HEK293T (cell line): ENCODE data around the gene ZC3H15.

Experiments
- CTCF ChIA-PET: fragments of 350-600 bp; formaldehyde crosslinking; extraction: SDS; loops from one replicate; lab custom pipeline; 2021; ENCODE audit warnings: antibody characterized with exemption, inconsistent platforms; lab: Yijun Ruan, JAX
- POLR2A ChIA-PET: fragments of 350-600 bp; formaldehyde crosslinking; extraction: SDS; loops from one replicate; lab custom pipeline; 2020; ENCODE audit warnings: antibody characterized with exemption, inconsistent platforms; lab: Yijun Ruan, JAX
- DNase-seq: peaks from one replicate; pipeline ENCODE4 v3.0.0; 2012; ENCODE audit warnings: mixed read lengths; ENCODE audit errors: extremely low spot score
- ARNT ChIP-seq: fragments of 450-650 bp; IDR thresholded peaks from 2 replicates; pipeline ENCODE4 v1.6.1; 2017; ENCODE audit warnings: mild to moderate bottlenecking
- BHLHE40 ChIP-seq: fragments of 450-650 bp; IDR thresholded peaks from 2 replicates; pipeline ENCODE4 v1.6.1; 2016; ENCODE audit warnings: mild to moderate bottlenecking, moderate library complexity, borderline replicate concordance
- CTBP1 ChIP-seq: fragments of 450-650 bp; IDR thresholded peaks from 2 replicates; pipeline ENCODE4 v1.6.1; 2016; ENCODE audit warnings: borderline replicate concordance
- ELF4 ChIP-seq: fragments of 450-650 bp; IDR thresholded peaks from 2 replicates; pipeline ENCODE4 v1.6.1; 2017; ENCODE audit warnings: antibody characterized with exemption
- FOXA1 ChIP-seq: fragments of 450-650 bp; IDR thresholded peaks from 2 replicates; pipeline ENCODE4 v1.6.1; 2016; ENCODE audit warnings: mild to moderate bottlenecking
- FOXK2 ChIP-seq: fragments of 450-650 bp; IDR thresholded peaks from 2 replicates; pipeline ENCODE4 v1.6.1; 2016; ENCODE audit warnings: mild to moderate bottlenecking
- FOXM1 ChIP-seq: fragments of 450-650 bp; IDR thresholded peaks from 2 replicates; pipeline ENCODE4 v1.6.1; 2017; ENCODE audit warnings: mild to moderate bottlenecking, borderline replicate concordance
- HDGF ChIP-seq: fragments of 450-650 bp; IDR thresholded peaks from 2 replicates; pipeline ENCODE4 v1.6.1; 2017; ENCODE audit warnings: antibody characterized with exemption, borderline replicate concordance
- L3MBTL2 ChIP-seq: fragments of 450-650 bp; conservative IDR thresholded peaks from 2 replicates; pipeline ENCODE4 v1.6.1; 2016; ENCODE audit warnings: mild to moderate bottlenecking
- LEF1 ChIP-seq: fragments of 450-650 bp; IDR thresholded peaks from 2 replicates; pipeline ENCODE4 v1.6.1; 2017; ENCODE audit warnings: mild to moderate bottlenecking, borderline replicate concordance
- NFRKB ChIP-seq: fragments of 450-650 bp; IDR thresholded peaks from 2 replicates; pipeline ENCODE4 v1.6.1; 2016; ENCODE audit warnings: mild to moderate bottlenecking, moderate library complexity
- SP1 ChIP-seq: fragments of 450-650 bp; IDR thresholded peaks from 2 replicates; pipeline ENCODE4 v1.6.1; 2017
- SUZ12 ChIP-seq: fragments of 450-650 bp; IDR thresholded peaks from 2 replicates; pipeline ENCODE4 v1.6.1; 2016; ENCODE audit warnings: mild to moderate bottlenecking
- TARDBP ChIP-seq: fragments of 450-650 bp; IDR thresholded peaks from 2 replicates; pipeline ENCODE4 v1.6.1; 2016
- ZNF384 ChIP-seq: fragments of 450-650 bp; IDR thresholded peaks from 2 replicates; pipeline ENCODE4 v1.6.1; 2016
- TF ChIP-seq, protein P1 (sequence below): fragments of 450-650 bp; IDR thresholded peaks from 2 replicates; pipeline ENCODE4 v1.6.1; 2016

Gene ZC3H15

GRCh38 chr2:186485576-186485870 lies 537 bp upstream of the ZC3H15 start:
- DNase-seq = no peak
- TF ChIP-seq FOXM1 (no peak), L3MBTL2 (peak; percentile 60)
- ChIA-PET CTCF (no interaction called here), POLR2A (interaction anchor here (0.6 to 1.5 kb wide), 12 partner anchors 9 to 707 kb away, joined by 3 to 7 read pairs (median 3); partner anchors contain the start of gene ITGAV)

- CTCF ChIA-PET = no interaction called here
- DNase-seq = no peak
- TF ChIP-seq FOXM1 (no peak), FOXA1 (no peak), CTBP1 (no peak), LEF1 (no peak)
- TF ChIP-seq, protein P1, sequence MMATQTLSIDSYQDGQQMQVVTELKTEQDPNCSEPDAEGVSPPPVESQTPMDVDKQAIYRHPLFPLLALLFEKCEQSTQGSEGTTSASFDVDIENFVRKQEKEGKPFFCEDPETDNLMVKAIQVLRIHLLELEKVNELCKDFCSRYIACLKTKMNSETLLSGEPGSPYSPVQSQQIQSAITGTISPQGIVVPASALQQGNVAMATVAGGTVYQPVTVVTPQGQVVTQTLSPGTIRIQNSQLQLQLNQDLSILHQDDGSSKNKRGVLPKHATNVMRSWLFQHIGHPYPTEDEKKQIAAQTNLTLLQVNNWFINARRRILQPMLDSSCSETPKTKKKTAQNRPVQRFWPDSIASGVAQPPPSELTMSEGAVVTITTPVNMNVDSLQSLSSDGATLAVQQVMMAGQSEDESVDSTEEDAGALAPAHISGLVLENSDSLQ = no peak; the same call in 1 of the 2 replicates
- POLR2A ChIA-PET = interaction anchor here (1.0 kb wide), 2 partner anchors 16 to 112 kb away, joined by 3 to 4 read pairs; no protein-coding TSS in a partner anchor
Observed at GRCh38 chr2:186486651-186487647, 889 bp downstream of the ZC3H15 start.

DNA sequence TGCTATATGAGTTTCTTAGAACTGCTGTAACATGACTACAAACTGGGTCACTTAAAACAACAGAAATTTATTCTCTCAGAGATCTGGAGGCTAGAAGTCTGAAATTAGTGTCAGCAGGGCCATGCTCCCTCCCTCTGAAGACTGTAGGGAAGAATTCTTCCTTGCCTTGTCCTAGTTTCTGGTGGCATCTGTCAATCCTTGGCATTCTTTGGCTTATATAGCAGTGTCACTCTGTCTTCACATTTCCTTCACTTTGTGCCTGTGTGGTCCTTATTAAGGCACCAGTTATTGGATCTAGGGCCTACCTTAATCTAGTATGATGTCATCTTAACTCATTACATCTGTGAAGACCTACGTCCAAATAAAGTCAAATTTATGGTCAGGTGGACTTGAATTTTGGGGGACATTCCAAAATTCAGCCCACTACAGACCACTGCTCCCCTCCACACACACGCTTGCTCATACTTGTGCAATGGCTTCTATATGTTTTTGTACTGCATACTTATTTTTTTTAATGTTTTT lies 7.6 kb downstream of the ZC3H15 start:
- TF ChIP-seq CTBP1 (no peak), BHLHE40 (no peak), ZNF384 (no peak), NFRKB (no peak), SUZ12 (no peak), FOXA1 (no peak), TARDBP (no peak), LEF1 (no peak), ELF4 (no peak), L3MBTL2 (no peak), FOXM1 (no peak), FOXK2 (no peak), HDGF (no peak)
- TF ChIP-seq, protein P1 = no peak
- DNase-seq = no peak
- ChIA-PET CTCF (no interaction called here), POLR2A (no interaction called here)

DNA sequence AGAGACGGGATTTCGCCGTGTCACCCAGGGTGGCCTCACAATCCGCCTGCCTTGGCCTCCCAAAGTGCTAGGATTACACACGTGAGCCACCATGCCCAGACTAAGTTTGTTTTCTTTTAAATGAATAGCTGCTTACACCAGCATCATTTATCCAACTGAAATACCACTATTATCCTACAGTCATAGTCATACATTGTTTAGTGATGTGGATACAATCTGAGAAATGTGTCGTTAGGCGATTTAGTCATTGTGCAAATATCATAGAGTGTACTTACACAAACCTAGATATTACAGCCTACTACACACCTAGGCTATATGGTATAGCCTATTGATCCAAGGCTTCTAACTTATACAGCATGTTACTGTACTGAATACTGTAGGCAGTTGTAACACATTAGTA lies 10.3 kb downstream of the ZC3H15 start:
- ChIA-PET CTCF (no interaction called here), POLR2A (no interaction called here)
- TF ChIP-seq SUZ12 (no peak), TARDBP (no peak), SP1 (no peak), NFRKB (no peak), FOXM1 (no peak), FOXK2 (no peak)
- no peak for DNase-seq

GRCh38 chr2:186497928-186498327 lies 11.9 kb downstream of the ZC3H15 start:
- ChIA-PET POLR2A (no interaction called here), CTCF (no interaction called here)
- DNase-seq = no peak
- TF ChIP-seq BHLHE40 (no peak), CTBP1 (no peak), LEF1 (no peak), FOXA1 (no peak), FOXK2 (no peak), ZNF384 (no peak), SP1 (no peak), ARNT (no peak), FOXM1 (no peak), TARDBP (no peak), ELF4 (no peak), L3MBTL2 (no peak), HDGF (no peak), NFRKB (no peak), SUZ12 (no peak)
- TF ChIP-seq, protein P1 = no peak

GRCh38 chr2:186498834-186499233 lies 12.8 kb downstream of the ZC3H15 start:
- CTCF ChIA-PET = interaction anchor here (1.0 kb wide), 1 partner anchor 143 kb away, joined by 3 read pairs; no protein-coding TSS in a partner anchor
- no peak for TF ChIP-seq SUZ12
- no peak for TF ChIP-seq CTBP1
- TF ChIP-seq LEF1 = no peak
- no peak for TF ChIP-seq HDGF
- no peak for TF ChIP-seq TARDBP
- no peak for TF ChIP-seq SP1
- no peak for TF ChIP-seq ZNF384
- TF ChIP-seq BHLHE40 = no peak
- no peak for TF ChIP-seq ARNT
- no peak for TF ChIP-seq ELF4
- POLR2A ChIA-PET = no interaction called here
- no peak for DNase-seq
